Dendritic cell treated with granulocyte-macrophage colony-stimulating factor and Interleukin-4, amounts not matched to agents 40 ng/mL and 50 ng/mL, for 4 days (primary cell): ENCODE results near the gene RANBP9.

Experiments used
- H3K27ac Mint-ChIP-seq: one replicate; pipeline ENCODE4 v1.8.0; 2022; ENCODE audit warnings: mild to moderate bottlenecking, mixed read lengths
- H3K27me3 Mint-ChIP-seq: one replicate; pipeline ENCODE4 v1.8.0; 2022; ENCODE audit warnings: mild to moderate bottlenecking, mixed read lengths
- H3K36me3 Mint-ChIP-seq: one replicate; pipeline ENCODE4 v1.8.0; 2022; ENCODE audit warnings: low read depth, mixed read lengths
- H3K4me1 Mint-ChIP-seq: one replicate; pipeline ENCODE4 v1.8.0; 2022; ENCODE audit warnings: low read depth, mixed read lengths
- H3K4me3 Mint-ChIP-seq: one replicate; pipeline ENCODE4 v1.8.0; 2022; ENCODE audit warnings: mild to moderate bottlenecking, moderate library complexity, mixed read lengths
- H3K9me3 Mint-ChIP-seq: one replicate; pipeline ENCODE4 v1.8.0; 2022; ENCODE audit warnings: mixed read lengths
- intact Hi-C: fragments of 100-400 bp; cut with micrococcal nuclease; formaldehyde crosslinking; loops from one replicate; pipeline ENCODE4 v1.15.0; 2022

The RANBP9 gene

GRCh38 chr6:13700232-13700631, 11.4 kb downstream of the RANBP9 start:
- intact Hi-C loops = loop anchor here (5.0 kb wide), 1 partner anchor 68 kb away; no protein-coding TSS in a partner anchor
- Mint-ChIP-seq H3K27me3 (no peaks in the 10 kb centered on the region), H3K4me3 (no peak overlapping the region), H3K27ac (peak overlapping the region; percentile 18), H3K36me3 (peaks cover 24% of the 10 kb centered on the region), H3K4me1 (peaks cover 39% of the 10 kb centered on the region), H3K9me3 (no peaks in the 10 kb centered on the region)

GRCh38 chr6:13698715-13699114, 12.9 kb downstream of the RANBP9 start:
- intact Hi-C loops = no loop called here
- Mint-ChIP-seq H3K36me3 (peaks cover 40% of the 10 kb centered on the region), H3K27me3 (no peaks in the 10 kb centered on the region), H3K27ac (no peak overlapping the region), H3K4me1 (peaks cover 39% of the 10 kb centered on the region), H3K9me3 (no peaks in the 10 kb centered on the region), H3K4me3 (no peak overlapping the region)

GRCh38 chr6:13697857-13698256, 13.8 kb downstream of the RANBP9 start:
- Mint-ChIP-seq H3K27ac (no peak overlapping the region), H3K4me1 (peaks cover 39% of the 10 kb centered on the region), H3K27me3 (no peaks in the 10 kb centered on the region), H3K9me3 (no peaks in the 10 kb centered on the region), H3K36me3 (peaks cover 45% of the 10 kb centered on the region), H3K4me3 (no peak overlapping the region)
- intact Hi-C loops = no loop called here

GRCh38 chr6:13696226-13696625, 15.4 kb downstream of the RANBP9 start:
- H3K4me1 Mint-ChIP-seq = peaks cover 31% of the 10 kb centered on the region
- H3K9me3 Mint-ChIP-seq = no peaks in the 10 kb centered on the region
- H3K4me3 Mint-ChIP-seq = no peak overlapping the region
- H3K36me3 Mint-ChIP-seq = peaks cover 40% of the 10 kb centered on the region
- H3K27ac Mint-ChIP-seq = no peak overlapping the region
- intact Hi-C loops = no loop called here
- no peaks in the 10 kb centered on the region for H3K27me3 Mint-ChIP-seq

- no peaks in the 10 kb centered on the region for H3K9me3 Mint-ChIP-seq
- peaks cover 45% of the 10 kb centered on the region for H3K36me3 Mint-ChIP-seq
- intact Hi-C loops = no loop called here
- peaks cover 28% of the 10 kb centered on the region for H3K4me1 Mint-ChIP-seq
- no peak overlapping the region for H3K4me3 Mint-ChIP-seq
- H3K27ac Mint-ChIP-seq = no peak overlapping the region
- H3K27me3 Mint-ChIP-seq = no peaks in the 10 kb centered on the region
These were observed 16.4 kb downstream of the RANBP9 start for GRCh38 chr6:13695252-13695651.

- no peak overlapping the region for H3K27ac Mint-ChIP-seq
- peaks cover 31% of the 10 kb centered on the region for H3K4me1 Mint-ChIP-seq
- intact Hi-C loops = no loop called here
- H3K27me3 Mint-ChIP-seq = no peaks in the 10 kb centered on the region
- peaks cover 50% of the 10 kb centered on the region for H3K36me3 Mint-ChIP-seq
- no peak overlapping the region for H3K4me3 Mint-ChIP-seq
- H3K9me3 Mint-ChIP-seq = no peaks in the 10 kb centered on the region
These were observed 17.1 kb downstream of the RANBP9 start for GRCh38 chr6:13694562-13694961.

- intact Hi-C loops = no loop called here
- Mint-ChIP-seq H3K4me3 (no peak overlapping the region), H3K9me3 (no peaks in the 10 kb centered on the region), H3K36me3 (peaks cover 57% of the 10 kb centered on the region), H3K27ac (peak overlapping the region; percentile 51), H3K4me1 (peaks cover 49% of the 10 kb centered on the region), H3K27me3 (no peaks in the 10 kb centered on the region)
These were observed 22.0 kb downstream of the RANBP9 start for GRCh38 chr6:13689511-13690256.

- no peaks in the 10 kb centered on the region for H3K9me3 Mint-ChIP-seq
- peaks cover 48% of the 10 kb centered on the region for H3K36me3 Mint-ChIP-seq
- no peak overlapping the region for H3K27ac Mint-ChIP-seq
- intact Hi-C loops = no loop called here
- no peaks in the 10 kb centered on the region for H3K27me3 Mint-ChIP-seq
- H3K4me1 Mint-ChIP-seq = peaks cover 56% of the 10 kb centered on the region
- H3K4me3 Mint-ChIP-seq = no peak overlapping the region
These were observed 22.9 kb downstream of the RANBP9 start for GRCh38 chr6:13688692-13689196.

GRCh38 chr6:13687917-13688351, 23.7 kb downstream of the RANBP9 start:
- intact Hi-C loops = no loop called here
- Mint-ChIP-seq H3K27me3 (no peaks in the 10 kb centered on the region), H3K4me3 (no peak overlapping the region), H3K27ac (no peak overlapping the region), H3K36me3 (peaks cover 43% of the 10 kb centered on the region), H3K4me1 (peaks cover 59% of the 10 kb centered on the region), H3K9me3 (no peaks in the 10 kb centered on the region)

- H3K36me3 Mint-ChIP-seq = peaks cover 40% of the 10 kb centered on the region
- no peak overlapping the region for H3K27ac Mint-ChIP-seq
- intact Hi-C loops = no loop called here
- no peaks in the 10 kb centered on the region for H3K9me3 Mint-ChIP-seq
- no peaks in the 10 kb centered on the region for H3K27me3 Mint-ChIP-seq
- H3K4me3 Mint-ChIP-seq = no peak overlapping the region
- H3K4me1 Mint-ChIP-seq = peaks cover 56% of the 10 kb centered on the region
These were observed 26.8 kb downstream of the RANBP9 start for GRCh38 chr6:13684855-13685254.

- Mint-ChIP-seq H3K4me1 (peaks cover 48% of the 10 kb centered on the region), H3K27me3 (no peaks in the 10 kb centered on the region), H3K27ac (no peak overlapping the region), H3K36me3 (peaks cover 25% of the 10 kb centered on the region), H3K9me3 (no peaks in the 10 kb centered on the region), H3K4me3 (no peak overlapping the region)
- intact Hi-C loops = no loop called here
These were observed 28.6 kb downstream of the RANBP9 start for GRCh38 chr6:13683038-13683437.

GRCh38 chr6:13682346-13682745, 29.3 kb downstream of the RANBP9 start:
- intact Hi-C loops = no loop called here
- Mint-ChIP-seq H3K27me3 (no peaks in the 10 kb centered on the region), H3K27ac (no peak overlapping the region), H3K9me3 (no peaks in the 10 kb centered on the region), H3K36me3 (peaks cover 18% of the 10 kb centered on the region), H3K4me1 (peaks cover 42% of the 10 kb centered on the region), H3K4me3 (no peak overlapping the region)

GRCh38 chr6:13681305-13682061, 30.2 kb downstream of the RANBP9 start:
- H3K4me3 Mint-ChIP-seq = no peak overlapping the region
- intact Hi-C loops = no loop called here

GRCh38 chr6:13680448-13680968, 31.1 kb downstream of the RANBP9 start:
- no peaks in the 10 kb centered on the region for H3K27me3 Mint-ChIP-seq
- no peak overlapping the region for H3K27ac Mint-ChIP-seq
- no peak overlapping the region for H3K4me3 Mint-ChIP-seq
- intact Hi-C loops = no loop called here
- peaks cover 9% of the 10 kb centered on the region for H3K9me3 Mint-ChIP-seq
- H3K4me1 Mint-ChIP-seq = peaks cover 32% of the 10 kb centered on the region
- peaks cover 16% of the 10 kb centered on the region for H3K36me3 Mint-ChIP-seq

More at GRCh38 chr6:13681305-13682061, 30.2 kb downstream of the RANBP9 start:
- H3K27ac Mint-ChIP-seq = no peak overlapping the region
- peaks cover 33% of the 10 kb centered on the region for H3K4me1 Mint-ChIP-seq
- H3K27me3 Mint-ChIP-seq = no peaks in the 10 kb centered on the region
- H3K36me3 Mint-ChIP-seq = peaks cover 16% of the 10 kb centered on the region
- peaks cover 7% of the 10 kb centered on the region for H3K9me3 Mint-ChIP-seq
